BE2C (cell line): Measurements from ENCODE around the gene CDV3.
"Not testable (repeated sequence)": the region's sequence is repeated elsewhere in the genome, so short reads cannot be mapped to it uniquely, and the experiment has no call there.

Experiments used
- DNase-seq: peaks from one replicate; pipeline ENCODE4 v3.0.0-alpha.2; 2020
- H3K27me3 ChIP-seq: fragments of 250-450 bp; sonication (Bioruptor Pico); 2 replicates; pipeline ENCODE4 v1.5.1; 2020; ENCODE audit warnings: mild to moderate bottlenecking
- H3K36me3 ChIP-seq: fragments of 250-450 bp; sonication (Bioruptor Pico); 2 replicates; pipeline ENCODE4 v1.5.1; 2020; ENCODE audit warnings: mild to moderate bottlenecking
- H3K4me1 ChIP-seq: fragments of 250-450 bp; sonication (Bioruptor Pico); 2 replicates; pipeline ENCODE4 v1.5.1; 2020
- H3K4me3 ChIP-seq: 2 replicates; pipeline ENCODE4 v1.5.1; 2011; ENCODE audit warnings: low read depth, low read length
- H3K9me3 ChIP-seq: fragments of 250-450 bp; sonication (Bioruptor Pico); 2 replicates; pipeline ENCODE4 v1.5.1; 2020
- CTCF ChIP-seq: IDR thresholded peaks from 2 replicates; pipeline ENCODE4 v1.5.1; 2012; ENCODE audit warnings: mild to moderate bottlenecking, low read depth, low read length

Gene CDV3

GRCh38 chr3:133532951-133533350, 40.5 kb upstream of the CDV3 start:
- DNase-seq: no peak
- Histone ChIP-seq H3K36me3 (no peaks in the 10 kb centered on the region), H3K4me3 (no peak overlapping the region), H3K9me3 (no peaks in the 10 kb centered on the region), H3K4me1 (no peaks in the 10 kb centered on the region), H3K27me3 (no peaks in the 10 kb centered on the region)
- no peak for TF ChIP-seq CTCF

GRCh38 chr3:133535971-133536881, 37.3 kb upstream of the CDV3 start:
- Histone ChIP-seq H3K4me1 (no peaks in the 10 kb centered on the region), H3K9me3 (no peaks in the 10 kb centered on the region), H3K36me3 (no peaks in the 10 kb centered on the region), H3K27me3 (no peaks in the 10 kb centered on the region), H3K4me3 (no peak overlapping the region)
- no peak for DNase-seq
- TF ChIP-seq CTCF: no peak

GRCh38 chr3:133537131-133537530, 36.4 kb upstream of the CDV3 start:
- not testable (repeated sequence) for DNase-seq, H3K4me3 ChIP-seq, H3K4me1 ChIP-seq, H3K27me3 ChIP-seq, H3K36me3 ChIP-seq, H3K9me3 ChIP-seq

- H3K4me3 ChIP-seq: no peak overlapping the region
- DNase-seq: no peak
- H3K4me1 ChIP-seq: no peaks in the 10 kb centered on the region
- no peak for TF ChIP-seq CTCF
- no peaks in the 10 kb centered on the region for H3K36me3 ChIP-seq
- no peaks in the 10 kb centered on the region for H3K9me3 ChIP-seq
- no peaks in the 10 kb centered on the region for H3K27me3 ChIP-seq
Observed at GRCh38 chr3:133538154-133538553, 35.3 kb upstream of the CDV3 start.

GRCh38 chr3:133540896-133541674, 32.4 kb upstream of the CDV3 start:
- no peak overlapping the region for H3K4me3 ChIP-seq
- DNase-seq: no peak
- no peaks in the 10 kb centered on the region for H3K36me3 ChIP-seq
- H3K4me1 ChIP-seq: no peaks in the 10 kb centered on the region
- no peak for TF ChIP-seq CTCF
- no peaks in the 10 kb centered on the region for H3K9me3 ChIP-seq
- H3K27me3 ChIP-seq: no peaks in the 10 kb centered on the region

GRCh38 chr3:133542871-133543270, 30.6 kb upstream of the CDV3 start:
- H3K36me3 ChIP-seq: no peaks in the 10 kb centered on the region
- no peaks in the 10 kb centered on the region for H3K9me3 ChIP-seq
- DNase-seq: no peak
- H3K4me3 ChIP-seq: no peak overlapping the region
- H3K4me1 ChIP-seq: no peaks in the 10 kb centered on the region
- TF ChIP-seq CTCF: no peak
- H3K27me3 ChIP-seq: no peaks in the 10 kb centered on the region

- H3K9me3 ChIP-seq, H3K36me3 ChIP-seq, H3K4me3 ChIP-seq, DNase-seq, H3K4me1 ChIP-seq, H3K27me3 ChIP-seq: not testable (repeated sequence)
Observed at GRCh38 chr3:133544983-133545382, 28.5 kb upstream of the CDV3 start.
